Germinal center (tissue), 1 donor: ENCODE results near the gene SHD.
"Not testable (repeated sequence)": the region's sequence is repeated elsewhere in the genome, so short reads cannot be mapped to it uniquely, and the experiment has no call there.

Experiments used
- DNase-seq: peaks from one replicate; pipeline ENCODE4 v3.0.0; 2012; ENCODE audit warnings: mixed read lengths, low spot score

SHD gene

GRCh38 chr19:4267101-4267900, 11.8 kb upstream of the SHD start:
- DNase-seq: peak; percentile 75

GRCh38 chr19:4267901-4268815, 10.9 kb upstream of the SHD start:
- DNase-seq: no peak

DNA sequence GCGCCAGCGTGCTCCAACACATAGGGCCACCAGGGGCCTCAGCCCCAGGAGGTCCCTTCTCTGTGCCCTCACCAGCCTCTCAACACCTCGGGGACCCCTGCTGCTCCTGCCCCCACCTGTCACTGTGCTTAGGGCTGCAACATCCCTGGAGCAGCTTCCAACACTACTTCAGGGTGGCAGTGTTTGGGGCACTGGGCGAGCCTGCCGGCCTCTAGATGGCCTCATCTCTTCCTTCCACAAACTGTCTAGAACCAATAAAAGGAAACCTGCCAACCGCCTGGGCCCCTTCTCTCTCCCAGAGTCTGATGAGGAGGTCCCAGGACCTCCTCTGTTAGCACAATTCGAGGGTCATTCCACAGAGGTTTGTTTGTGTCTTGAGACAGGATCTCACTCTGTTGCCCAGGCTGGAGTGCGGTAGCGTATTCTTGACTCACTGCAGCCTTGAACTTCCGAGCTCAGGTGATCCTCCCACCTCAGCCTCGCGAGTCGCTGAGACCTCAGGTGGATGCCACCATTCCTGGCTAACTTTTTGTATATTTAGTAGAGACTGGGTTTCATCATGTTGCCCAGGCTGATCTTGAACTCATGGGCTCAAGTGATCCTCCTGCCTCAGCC, 10.1 kb upstream of the SHD start:
- DNase-seq: no peak

- DNase-seq: no peak
Observed at GRCh38 chr19:4272894-4273293, 6.2 kb upstream of the SHD start.

GRCh38 chr19:4274321-4274686, 4.8 kb upstream of the SHD start:
- not testable (repeated sequence) for DNase-seq

DNA sequence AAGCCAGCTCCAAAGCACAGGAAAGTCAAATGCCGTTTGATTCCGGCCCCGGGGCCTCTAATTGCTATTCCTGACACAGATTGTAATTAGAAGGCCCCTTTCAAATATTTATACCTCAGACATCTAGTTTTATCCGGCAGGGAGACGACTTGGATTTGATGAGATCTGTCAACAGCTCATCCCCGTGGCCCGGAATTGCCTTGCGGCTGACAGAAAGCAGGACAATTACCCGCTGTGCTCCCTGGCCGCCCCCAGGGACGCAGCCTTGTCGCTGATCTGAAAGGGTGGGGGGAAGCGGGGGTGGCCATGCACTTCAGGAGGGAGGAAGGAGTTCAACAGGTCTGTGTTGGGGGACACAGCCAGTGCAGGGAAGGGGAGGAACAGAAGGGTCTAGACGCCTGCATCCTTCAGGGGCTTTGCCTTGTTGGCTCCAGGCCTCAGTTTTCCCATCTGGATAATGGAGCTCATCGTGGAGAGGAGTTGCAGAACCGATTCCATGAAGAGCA, 1.8 kb upstream of the SHD start:
- DNase-seq: no peak

GRCh38 chr19:4278010-4278409, 1.1 kb upstream of the SHD start:
- no peak for DNase-seq

GRCh38 chr19:4279267-4279529, 132 bp downstream of the SHD start:
- no peak for DNase-seq

GRCh38 chr19:4279530-4280422, 710 bp downstream of the SHD start:
- no peak for DNase-seq

- DNase-seq: no peak
Observed at GRCh38 chr19:4284176-4284958, 5.3 kb downstream of the SHD start.

- DNase-seq: no peak
Observed at GRCh38 chr19:4284974-4285373, 5.9 kb downstream of the SHD start.

GRCh38 chr19:4286141-4286540, 7.1 kb downstream of the SHD start:
- DNase-seq: not testable (repeated sequence)

DNA sequence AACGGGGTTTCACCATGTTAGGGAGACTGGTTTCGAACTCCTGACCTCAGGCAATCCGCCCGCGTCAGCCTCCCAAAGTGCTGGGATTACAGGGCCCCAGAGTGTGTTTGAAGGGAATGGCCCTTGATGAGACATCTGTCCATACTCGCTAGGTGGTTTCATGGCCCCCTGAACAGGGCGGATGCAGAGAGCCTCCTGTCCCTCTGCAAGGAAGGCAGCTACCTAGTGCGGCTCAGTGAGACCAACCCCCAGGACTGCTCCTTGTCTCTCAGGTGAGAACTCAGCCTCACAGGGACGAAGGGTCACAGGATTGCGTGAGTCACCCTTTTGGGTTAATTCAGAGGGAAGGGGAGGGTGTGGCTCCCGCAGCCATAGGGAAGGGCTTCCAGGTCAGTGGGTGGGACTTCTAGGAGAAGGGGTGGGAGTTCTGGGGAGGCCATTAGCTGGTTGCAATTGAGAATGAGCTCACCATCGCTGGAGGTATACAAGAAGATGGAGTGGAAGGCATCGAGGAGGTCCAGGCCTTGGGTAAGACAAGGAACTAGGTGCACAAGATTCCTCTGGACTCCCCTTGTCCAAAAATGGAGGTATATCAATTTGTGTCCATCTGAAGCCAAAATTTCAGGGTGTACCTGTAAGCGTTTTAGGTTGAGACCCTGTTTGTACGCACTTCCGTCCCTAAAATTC, 9.2 kb downstream of the SHD start:
- no peak for DNase-seq

DNA sequence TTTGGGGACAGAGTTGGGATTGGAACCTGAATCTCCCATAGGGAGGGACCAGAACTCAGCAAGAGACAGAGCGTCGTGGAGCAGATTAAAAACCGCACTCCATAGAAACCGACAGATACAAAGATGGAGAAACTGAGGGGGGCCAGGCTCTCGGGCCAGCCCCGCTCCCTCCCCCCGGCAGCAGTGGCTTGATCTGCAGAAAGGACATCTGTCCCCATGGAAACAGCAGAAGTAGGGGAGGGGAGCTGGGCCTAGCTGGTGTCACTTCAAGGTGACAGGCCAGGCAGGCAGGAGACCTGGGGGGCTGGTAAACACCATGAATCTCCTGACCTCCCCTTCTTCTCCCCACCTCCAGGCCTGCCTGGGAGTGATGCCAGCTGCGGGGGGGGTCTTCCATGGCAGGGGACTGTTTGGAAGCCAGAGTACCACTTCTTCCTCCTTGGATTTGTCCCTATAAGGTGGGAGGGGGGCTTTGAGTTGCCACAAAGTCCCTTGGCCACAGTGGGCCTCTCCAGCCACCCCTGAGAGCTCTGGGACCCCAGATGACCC, 12.2 kb downstream of the SHD start:
- DNase-seq: no peak

DNA sequence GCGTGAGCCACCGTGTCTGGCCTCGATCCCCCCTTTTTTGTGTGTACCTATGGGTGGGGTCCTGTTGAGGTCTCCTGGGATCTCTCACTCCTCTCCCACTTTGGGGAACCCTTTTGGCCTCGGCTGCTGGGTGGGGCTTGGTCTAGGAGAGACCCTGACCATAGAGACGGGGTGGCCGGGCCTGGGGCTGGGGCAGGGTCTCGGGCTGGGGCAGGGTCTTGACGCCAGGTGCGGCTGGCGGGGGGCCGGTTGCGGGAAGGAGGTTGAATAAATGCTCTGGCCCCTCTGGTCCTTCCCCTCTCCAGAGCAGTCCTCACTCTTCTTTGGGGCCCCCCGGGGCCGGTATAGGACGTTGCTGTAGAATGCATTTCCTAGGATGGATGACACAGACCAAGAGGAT, 13.4 kb downstream of the SHD start:
- no peak for DNase-seq

DNA sequence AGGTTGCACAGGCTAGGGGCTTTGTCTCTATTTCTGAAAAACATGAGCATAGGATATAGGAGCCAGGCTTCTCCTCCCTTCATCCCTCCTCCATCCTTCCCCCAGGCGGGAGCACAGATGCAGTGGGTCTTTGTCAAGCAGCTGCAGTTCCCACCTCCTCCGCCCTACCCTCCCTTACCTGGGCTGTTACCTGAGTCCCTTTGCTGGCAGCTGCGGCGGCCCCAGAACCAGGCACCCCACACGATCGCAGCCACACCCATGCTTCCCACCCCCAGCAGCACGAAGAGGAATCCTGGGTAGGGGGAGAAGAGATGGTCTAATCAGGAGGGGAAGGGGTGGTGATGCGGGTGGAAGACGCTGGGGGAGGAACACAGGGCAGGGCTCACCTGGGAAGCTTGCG, 15.3 kb downstream of the SHD start:
- no peak for DNase-seq

DNA sequence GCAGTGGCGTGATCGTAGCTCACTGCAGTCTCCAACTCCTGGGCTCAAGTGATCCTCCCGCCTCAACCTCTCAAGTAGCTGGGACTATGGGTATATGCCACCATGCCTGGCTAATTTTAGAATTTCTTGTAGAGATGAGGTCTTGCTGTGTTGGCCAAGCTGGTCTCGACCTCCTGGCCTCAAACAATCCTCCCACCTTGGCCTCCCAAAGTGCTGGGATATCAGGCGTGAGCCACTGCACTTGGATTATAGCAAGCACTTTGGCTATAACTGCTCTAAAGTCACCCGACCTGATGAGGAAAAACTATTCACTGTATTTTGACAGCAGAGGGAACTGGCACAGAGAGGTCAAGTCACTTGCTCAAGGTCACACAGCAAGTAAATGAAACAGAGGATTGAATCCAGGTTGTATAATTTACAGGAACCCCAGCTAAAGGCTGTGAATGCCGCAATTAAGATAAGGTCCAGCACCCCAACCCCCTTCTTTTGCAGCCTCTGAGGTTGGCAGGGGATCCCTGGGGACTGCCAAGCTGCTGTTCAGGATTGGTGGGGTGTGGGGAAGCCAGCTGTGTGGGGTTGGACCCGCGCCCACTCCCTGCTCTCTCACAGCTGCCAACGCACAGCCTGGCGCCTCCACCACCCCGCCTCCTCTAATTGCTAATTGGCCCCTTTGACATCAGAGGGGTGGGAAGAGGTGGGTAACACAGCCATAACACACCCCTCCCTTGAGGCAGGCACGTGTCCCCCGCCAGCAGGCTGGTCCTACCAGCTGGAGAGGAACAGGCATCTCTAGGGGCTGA, 17.1 kb downstream of the SHD start:
- no peak for DNase-seq

DNA sequence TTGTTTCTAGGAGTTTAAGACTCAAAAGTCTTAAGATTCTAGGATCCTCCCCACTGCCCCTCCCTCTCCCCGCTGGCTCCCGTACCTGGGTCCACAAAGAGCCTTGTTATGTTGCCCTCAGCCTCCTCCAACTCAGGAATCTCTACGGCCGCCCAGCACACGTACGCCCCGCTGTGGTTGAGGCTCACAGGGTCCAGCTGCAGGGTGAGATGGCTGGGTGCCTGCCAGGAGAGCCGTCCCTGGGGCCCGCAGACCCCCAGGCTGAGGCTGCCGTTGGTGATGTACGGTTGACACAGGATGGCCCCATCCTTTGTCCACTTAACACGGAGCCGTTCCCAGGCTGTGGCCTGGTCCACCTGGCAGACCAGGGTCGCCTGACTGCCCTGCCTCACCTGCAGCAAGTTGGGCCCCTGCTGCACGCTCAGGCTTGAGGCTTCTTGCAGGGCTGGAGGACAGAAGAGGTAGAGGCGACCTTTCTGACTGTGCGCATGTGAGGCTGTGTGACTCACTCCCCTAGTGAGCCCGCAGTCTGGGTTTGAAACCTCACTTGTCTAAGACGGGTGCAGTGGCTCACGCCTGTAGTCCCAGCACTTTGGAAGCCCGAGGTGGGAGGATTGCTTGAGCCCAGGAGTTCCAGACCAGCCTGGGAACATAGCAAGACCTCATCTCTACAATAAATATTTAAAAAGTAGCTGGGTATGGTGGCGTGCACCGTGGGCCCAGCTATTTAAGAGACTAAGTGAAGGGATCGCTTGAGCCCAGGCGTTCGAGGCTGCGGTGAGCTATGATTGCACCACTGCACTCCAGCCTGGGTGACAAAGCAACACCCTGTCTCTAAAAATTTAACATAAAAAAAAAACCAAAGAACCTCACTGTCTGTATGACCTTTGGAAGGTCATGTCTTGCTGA, 19.1 kb downstream of the SHD start:
- DNase-seq: no peak
